NOMO-1 (cell line): Measurements from ENCODE around the gene DAPK1.

Experiments used
- DNase-seq, 2 experiments: peaks; one replicate each; lab custom pipeline; 2025; ENCODE audit not compliant: unreplicated experiment in 2 of 2; lab: John Stamatoyannopoulos, UW

The DAPK1 gene

GRCh38 chr9:87661241-87661640, 163.6 kb downstream of the DAPK1 start:
- no peak for DNase-seq

- DNase-seq: peak in 1 of 2 experiments; percentile 2
Observed at GRCh38 chr9:87662808-87663528, 165.3 kb downstream of the DAPK1 start.

GRCh38 chr9:87663556-87663955, 165.9 kb downstream of the DAPK1 start:
- no peak for DNase-seq

DNA sequence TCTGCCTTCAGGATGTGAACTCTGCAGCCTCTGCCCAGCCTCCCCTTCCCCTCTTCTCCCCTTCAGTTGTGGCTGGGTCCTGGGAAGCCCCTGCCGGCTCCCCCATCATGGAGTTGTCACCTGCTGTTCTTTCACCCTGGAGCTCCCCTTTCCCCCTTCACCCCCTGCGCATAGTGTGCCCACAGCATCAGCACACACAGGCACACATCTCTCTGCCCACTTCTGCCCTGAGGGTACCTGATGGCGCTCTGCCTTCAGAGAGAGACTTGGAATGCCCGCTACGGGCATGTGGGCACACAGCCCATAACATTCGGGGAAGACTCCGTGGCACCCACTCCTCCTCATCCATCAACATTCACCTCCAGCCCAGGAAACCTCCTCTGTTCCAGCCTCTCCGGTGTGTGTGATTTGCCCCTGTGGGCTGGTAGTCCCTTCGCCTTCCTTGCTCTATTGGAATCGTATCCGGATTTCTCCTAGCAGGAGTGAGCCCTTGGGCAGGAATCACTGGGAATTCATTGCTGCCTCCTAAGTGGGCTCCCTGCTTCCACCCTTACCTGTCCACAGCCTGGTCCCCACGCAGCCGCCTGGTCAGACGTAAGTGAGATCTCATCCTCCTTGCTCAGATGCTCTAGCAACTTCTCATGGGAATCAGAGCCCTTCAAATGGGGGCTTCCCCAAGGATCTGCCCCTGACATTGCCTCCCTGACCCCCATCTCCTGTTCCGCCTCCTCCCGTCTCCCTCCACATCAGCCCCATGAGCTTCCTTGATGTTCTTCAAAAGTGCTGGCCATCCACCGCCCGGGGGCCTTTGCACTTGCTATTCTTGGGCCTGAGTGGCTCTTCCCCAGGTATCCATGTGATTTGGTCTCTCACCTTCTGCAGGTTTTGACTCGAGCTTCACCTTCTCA, 166.7 kb downstream of the DAPK1 start:
- no peak for DNase-seq

DNA sequence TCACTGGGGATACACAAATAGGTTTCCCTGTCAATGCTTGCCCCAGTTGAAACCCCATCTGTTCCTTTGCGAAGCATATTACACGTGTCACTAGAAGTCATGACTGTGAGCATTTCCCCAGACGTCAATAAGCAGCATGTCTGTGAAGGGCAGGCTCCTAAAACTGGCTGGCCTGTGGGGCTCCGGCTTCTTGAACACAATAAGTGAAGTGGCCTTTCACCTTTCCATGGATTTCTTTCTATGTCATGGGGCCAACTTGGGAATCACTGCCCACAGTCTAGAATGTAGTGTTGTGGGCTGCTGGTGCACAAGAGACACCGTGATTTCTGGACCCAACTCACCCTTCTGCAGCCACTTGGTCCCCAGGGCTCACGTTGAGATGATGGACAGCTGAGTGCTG, 167.8 kb downstream of the DAPK1 start:
- DNase-seq: no peak

GRCh38 chr9:87667164-87667738, 169.6 kb downstream of the DAPK1 start:
- no peak for DNase-seq

DNA sequence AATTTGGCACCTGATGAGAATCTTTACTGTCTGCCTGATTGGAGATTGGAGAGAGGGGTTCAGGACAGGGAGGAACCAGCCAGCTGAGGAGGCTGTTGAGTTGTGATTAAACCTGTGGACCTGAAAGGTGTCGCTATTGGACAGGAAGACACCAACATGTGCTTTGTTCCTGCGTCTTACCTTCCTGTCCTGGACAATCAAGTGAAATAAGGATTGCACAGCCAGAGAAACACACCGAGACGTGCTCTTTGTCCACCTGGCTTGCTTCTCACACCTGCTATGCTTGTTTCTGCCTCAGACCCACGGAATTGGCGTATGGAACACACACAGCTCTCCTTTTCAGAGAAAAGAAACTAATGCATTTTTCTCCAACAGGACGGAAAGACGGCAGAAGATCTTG, 170.6 kb downstream of the DAPK1 start:
- no peak for DNase-seq

GRCh38 chr9:87668722-87669121, 171.1 kb downstream of the DAPK1 start:
- no peak for DNase-seq

DNA sequence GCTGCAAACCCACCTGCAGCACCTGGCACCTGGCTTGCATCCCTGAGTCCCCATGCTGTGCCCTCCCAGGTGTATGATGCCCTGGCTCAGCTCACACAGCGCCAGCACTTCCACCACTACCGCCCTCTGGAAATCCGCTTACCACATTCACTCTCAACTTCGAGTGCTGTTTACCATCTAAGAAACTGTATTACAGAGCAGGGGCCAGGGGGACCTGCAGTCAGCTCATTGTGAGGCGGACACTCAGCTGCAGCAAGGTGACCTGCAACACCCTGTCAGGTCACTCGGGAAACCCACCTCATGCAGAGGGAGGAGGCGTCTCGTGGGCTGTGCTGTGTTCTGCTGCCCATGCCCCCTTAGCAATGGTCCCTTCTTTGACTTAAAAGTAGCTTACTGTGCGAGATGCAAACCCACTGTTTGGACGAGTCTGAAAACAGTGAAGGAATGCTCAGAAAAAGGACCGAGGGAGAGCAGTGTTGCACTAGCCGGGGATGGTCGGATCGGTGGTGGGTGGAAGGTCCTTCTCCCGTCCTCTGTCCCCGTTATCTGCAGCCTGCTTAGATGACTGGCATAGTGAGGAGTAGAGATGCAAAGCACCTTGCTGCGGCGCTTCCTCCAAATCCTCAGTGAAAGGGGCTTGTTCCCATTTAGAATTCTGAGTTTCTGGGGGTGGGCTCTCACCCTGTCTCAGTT, 173.1 kb downstream of the DAPK1 start:
- no peak for DNase-seq

- no peak for DNase-seq
Observed at GRCh38 chr9:87671478-87671877, 173.8 kb downstream of the DAPK1 start.

GRCh38 chr9:87671925-87672324, 174.3 kb downstream of the DAPK1 start:
- DNase-seq: no peak

GRCh38 chr9:87672586-87672985, 174.9 kb downstream of the DAPK1 start:
- no peak for DNase-seq

- no peak for DNase-seq
Observed at GRCh38 chr9:87673446-87674120, 175.9 kb downstream of the DAPK1 start.

DNA sequence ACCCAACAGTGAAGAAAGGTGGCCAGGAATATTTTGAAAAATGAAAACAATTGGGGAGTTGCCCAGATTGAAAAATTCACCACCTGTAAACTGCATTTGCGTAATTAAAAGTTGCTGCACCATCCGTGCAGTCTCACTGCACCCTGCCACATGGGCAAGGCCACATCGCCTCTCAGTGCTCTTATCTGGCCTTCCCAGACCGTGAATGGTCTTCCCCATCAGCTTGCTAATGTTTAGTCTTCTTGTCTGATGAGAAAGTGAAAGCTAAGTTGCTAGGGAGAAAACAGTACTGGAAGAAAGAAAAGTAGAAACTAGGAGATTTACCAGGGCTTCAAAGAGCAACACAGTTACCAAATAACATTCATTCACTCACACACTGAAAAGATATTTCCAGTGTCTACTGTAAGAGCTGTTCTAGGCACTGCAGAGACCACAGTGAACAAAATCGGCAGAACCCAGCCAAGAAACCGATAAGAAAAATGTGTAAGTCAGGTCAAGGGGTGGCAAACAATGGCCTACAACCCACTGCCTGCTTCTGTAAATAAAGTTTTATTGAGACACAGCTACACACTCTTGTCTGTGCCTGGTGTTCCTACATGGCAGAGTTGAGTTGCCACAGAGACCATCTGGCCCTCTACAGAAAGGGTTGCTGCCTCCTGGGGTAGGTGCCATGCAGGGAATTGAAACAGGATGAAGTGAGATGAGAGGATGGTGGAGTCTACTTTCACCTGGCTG, 177.1 kb downstream of the DAPK1 start:
- no peak for DNase-seq

DNA sequence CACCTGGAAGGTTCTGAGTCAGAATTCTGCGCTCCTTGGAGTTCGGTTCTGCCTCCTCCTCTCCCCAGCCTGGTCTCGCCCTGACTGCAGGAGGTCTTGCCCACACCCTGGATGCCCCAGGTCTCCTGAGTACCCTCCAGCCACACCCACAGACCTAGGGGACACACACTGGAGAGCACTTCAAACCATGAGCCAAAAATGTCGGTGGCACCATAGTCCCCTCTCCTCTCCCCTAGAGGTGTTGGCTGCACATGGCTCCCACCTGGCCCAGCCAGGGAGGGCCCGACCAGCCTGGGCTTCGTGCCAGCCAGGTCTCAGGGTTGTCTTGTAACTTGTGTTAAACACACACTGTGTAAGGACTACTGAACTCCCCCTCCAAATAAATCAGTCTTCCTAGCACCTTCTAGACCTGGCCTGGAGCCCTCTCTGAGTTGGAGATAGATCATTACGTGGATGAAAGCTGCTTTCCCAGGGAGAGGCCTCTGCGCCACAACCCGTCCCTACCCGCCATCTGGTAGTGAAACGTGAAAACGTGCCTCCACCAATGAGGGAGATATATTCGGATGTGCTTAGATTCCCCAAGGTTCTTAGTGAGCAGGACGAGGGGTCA, 178.3 kb downstream of the DAPK1 start:
- no peak for DNase-seq

- no peak for DNase-seq
Observed at GRCh38 chr9:87676976-87677775, 179.5 kb downstream of the DAPK1 start.

- DNase-seq: no peak
Observed at GRCh38 chr9:87677776-87678587, 180.3 kb downstream of the DAPK1 start.
